GM18526 (cell line): Measurements from ENCODE around the gene COL4A2.

Experiments
- POLR2A ChIP-seq: IDR thresholded peaks from 3 replicates; pipeline ENCODE4 v1.6.1; 2011; ENCODE audit not compliant: insufficient read length; ENCODE audit errors: extremely low read depth

Gene COL4A2

GRCh38 chr13:110358381-110358780 lies 51.3 kb downstream of the COL4A2 start:
- no peak for TF ChIP-seq POLR2A

GRCh38 chr13:110359840-110360301 lies 52.8 kb downstream of the COL4A2 start:
- TF ChIP-seq POLR2A: no peak

- no peak for TF ChIP-seq POLR2A
Observed at GRCh38 chr13:110360598-110360997, 53.5 kb downstream of the COL4A2 start.

GRCh38 chr13:110361365-110361911 lies 54.4 kb downstream of the COL4A2 start:
- TF ChIP-seq POLR2A: no peak

GRCh38 chr13:110363010-110363409 lies 55.9 kb downstream of the COL4A2 start:
- TF ChIP-seq POLR2A: no peak

- no peak for TF ChIP-seq POLR2A
Observed at GRCh38 chr13:110364081-110364480, 57.0 kb downstream of the COL4A2 start.

- no peak for TF ChIP-seq POLR2A
Observed at GRCh38 chr13:110365876-110366275, 58.8 kb downstream of the COL4A2 start.

- no peak for TF ChIP-seq POLR2A
Observed at GRCh38 chr13:110366733-110367132, 59.6 kb downstream of the COL4A2 start.

- no peak for TF ChIP-seq POLR2A
Observed at GRCh38 chr13:110367620-110368019, 60.5 kb downstream of the COL4A2 start.

GRCh38 chr13:110368408-110368807 lies 61.3 kb downstream of the COL4A2 start:
- TF ChIP-seq POLR2A: no peak

- no peak for TF ChIP-seq POLR2A
Observed at GRCh38 chr13:110369400-110369799, 62.3 kb downstream of the COL4A2 start.

GRCh38 chr13:110371550-110372465 lies 64.7 kb downstream of the COL4A2 start:
- TF ChIP-seq POLR2A: no peak

- TF ChIP-seq POLR2A: no peak
Observed at GRCh38 chr13:110372676-110373075, 65.6 kb downstream of the COL4A2 start.

GRCh38 chr13:110373617-110374016 lies 66.5 kb downstream of the COL4A2 start:
- TF ChIP-seq POLR2A: no peak

- TF ChIP-seq POLR2A: no peak
Observed at GRCh38 chr13:110374431-110375370, 67.6 kb downstream of the COL4A2 start.
